ENCODE results near the gene ST3GAL3.

DNA sequence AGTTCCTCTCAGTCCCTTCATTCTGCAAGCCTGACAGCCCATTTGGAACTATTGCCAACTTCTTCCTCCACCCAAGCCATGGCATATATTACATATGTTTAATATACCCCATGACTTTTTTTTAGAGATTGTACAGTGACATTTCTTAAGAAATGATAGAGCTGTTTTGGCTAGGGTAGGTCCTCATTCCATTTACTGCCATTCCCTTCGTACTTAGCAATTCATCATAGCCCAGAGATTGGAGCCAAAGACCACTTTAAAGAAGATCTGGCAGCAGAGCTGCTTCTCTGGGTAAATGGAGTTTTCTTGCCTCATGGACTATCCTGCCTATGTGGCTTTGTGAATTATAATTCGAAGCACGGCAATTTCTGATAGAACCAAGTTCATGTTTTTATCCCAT, 93.4 kb downstream of the ST3GAL3 start:
- TF ChIP-seq POLR2AphosphoS5 (IDR thresholded peaks at IDR 0.05; ENCODE audit: borderline replicate concordance, low read depth, low read length) = no peak
- no peak for TF ChIP-seq EZH2 (IDR thresholded peaks at IDR 0.05)
- no peak for TF ChIP-seq FOXP2 (optimal IDR thresholded peaks at IDR 0.05; ENCODE audit: control extremely low read depth, extremely low read length, insufficient read depth)
